HG03558 (cell line): ENCODE data around the gene PTPRK.

Experiments
- ATAC-seq: cut with Tn5 transposase; IDR thresholded peaks from one replicate; pipeline ENCODE4 v1.9.1; 2021; ENCODE audit warnings: moderate number of reproducible peaks; ENCODE audit not compliant: unreplicated experiment; ENCODE audit errors: extremely low read depth

The PTPRK gene

DNA sequence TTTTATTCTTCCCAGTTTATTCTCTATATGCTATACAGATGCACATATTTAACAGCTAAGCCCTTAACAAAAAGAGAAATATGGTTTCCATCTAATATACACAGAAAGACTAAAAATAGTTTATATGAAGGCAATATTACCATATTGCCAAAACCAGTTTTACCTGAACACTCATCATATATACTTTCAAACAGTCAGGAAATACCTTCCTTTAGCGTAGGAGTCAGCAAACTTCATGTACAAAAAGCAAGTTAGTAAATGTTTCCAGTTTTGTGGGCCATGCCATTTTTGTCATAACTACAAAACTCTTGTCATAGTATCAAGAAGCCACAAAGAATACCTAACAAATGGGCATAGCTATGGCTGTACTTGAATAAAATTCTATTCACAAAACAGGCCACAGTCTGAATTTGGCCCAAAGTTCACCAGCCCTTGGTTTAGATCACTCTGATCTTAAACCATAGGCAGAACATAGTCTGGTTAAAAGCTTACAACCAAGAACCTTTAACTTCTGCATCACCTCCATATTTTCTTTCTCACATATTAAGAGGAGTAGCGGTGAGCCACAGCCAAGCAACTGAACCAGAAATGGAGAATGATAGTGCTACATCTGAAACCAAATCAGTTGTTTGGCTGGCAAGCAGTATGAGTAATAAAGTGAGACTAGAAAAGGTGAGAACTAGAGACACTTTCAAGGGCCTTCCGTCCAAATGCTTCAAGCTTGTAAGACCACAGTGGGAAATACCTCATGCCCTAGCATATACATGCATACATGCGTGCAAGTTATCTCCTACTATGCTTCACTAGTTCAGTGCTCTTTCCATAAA is 116.6 kb downstream of the PTPRK start:
- no peak for ATAC-seq

- ATAC-seq = no peak
These were observed 119.5 kb downstream of the PTPRK start for GRCh38 chr6:128400875-128401274.

- ATAC-seq = no peak
These were observed 122.4 kb downstream of the PTPRK start for GRCh38 chr6:128397996-128398395.

GRCh38 chr6:128395596-128395995 is 124.8 kb downstream of the PTPRK start:
- ATAC-seq = no peak

DNA sequence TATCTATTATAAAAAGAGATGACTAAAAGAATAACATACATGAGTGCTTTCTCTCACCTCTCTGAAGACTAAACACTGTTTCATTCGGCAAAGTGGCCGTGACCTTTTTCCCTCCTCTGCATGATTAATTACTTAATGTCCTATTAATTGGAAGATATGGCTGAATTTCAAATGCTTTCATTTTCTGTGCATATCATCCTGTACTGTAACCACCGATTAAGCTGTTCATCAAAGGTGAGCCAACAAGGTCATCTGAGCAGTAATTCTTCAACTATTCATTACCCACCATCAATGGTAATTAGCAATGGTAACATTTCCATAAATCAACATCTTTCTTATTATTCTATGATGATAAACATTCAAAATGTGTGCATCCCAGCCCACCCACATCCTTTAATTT is 125.2 kb downstream of the PTPRK start:
- ATAC-seq = no peak

GRCh38 chr6:128394167-128394566 is 126.2 kb downstream of the PTPRK start:
- ATAC-seq = no peak

GRCh38 chr6:128389820-128390534 is 130.4 kb downstream of the PTPRK start:
- no peak for ATAC-seq

- ATAC-seq = no peak
These were observed 132.0 kb downstream of the PTPRK start for GRCh38 chr6:128388380-128388779.

DNA sequence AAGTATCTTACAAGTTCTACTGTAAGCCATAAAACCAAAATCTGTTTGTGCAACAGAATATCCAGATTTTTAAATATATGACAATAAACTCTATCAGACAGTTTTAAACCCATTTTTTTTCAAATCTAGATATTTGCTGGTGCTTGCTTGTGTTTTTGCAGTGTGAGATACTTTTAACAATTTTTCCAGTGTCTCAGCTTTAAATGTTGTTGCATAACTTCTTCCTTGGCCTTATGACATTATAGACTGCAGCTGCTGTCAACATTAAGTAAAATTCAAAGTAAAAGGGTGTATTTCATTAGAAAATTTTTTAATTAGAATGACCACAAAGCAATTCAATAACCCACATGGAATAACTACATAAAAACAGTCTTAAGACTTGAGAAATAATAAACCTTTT is 139.5 kb downstream of the PTPRK start:
- ATAC-seq = no peak

GRCh38 chr6:128379577-128379976 is 140.8 kb downstream of the PTPRK start:
- ATAC-seq = no peak

DNA sequence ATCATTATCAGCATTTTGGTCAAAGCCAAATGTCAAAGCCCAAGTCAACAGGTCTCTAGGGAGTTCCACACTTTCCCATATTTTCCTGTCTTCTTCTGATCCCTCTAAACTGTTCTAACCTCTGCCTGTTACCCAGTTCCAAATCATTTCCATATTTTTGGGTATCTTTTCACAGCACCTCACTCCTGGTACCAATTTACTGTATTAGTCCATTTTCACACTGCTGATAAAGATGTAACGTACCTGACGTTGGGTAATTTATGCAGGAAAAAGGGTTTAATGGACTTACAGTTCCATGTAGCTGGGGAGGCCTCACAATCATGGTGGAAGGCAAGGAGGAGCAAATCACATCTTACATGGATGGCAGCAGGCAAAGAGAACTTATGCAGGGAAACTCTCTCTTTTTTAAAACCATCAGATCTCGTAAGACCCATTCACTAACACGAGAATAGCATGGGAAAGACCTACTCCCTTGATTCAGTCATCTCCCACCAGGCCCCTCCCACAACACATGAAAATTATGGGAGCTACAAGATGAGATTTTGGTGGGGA is 143.4 kb downstream of the PTPRK start:
- ATAC-seq = no peak

DNA sequence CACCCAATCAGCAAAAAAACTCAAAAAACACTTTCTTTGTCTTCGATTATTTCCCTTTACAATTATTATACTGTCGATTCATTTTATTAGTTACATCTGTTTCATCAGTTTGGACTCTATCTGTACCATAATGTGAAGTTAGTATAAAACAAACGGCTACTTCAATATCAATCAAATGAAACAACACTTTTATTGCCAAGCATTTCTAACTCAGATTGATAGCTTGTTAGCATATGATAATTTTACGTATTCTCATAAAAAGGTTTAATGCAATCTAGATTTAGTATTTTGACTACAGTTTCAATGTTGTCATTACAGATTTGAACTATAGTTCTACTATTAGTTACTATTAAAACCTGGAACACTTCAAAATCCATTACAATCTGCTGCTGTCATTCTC is 149.3 kb downstream of the PTPRK start:
- no peak for ATAC-seq

- no peak for ATAC-seq
These were observed 150.3 kb downstream of the PTPRK start for GRCh38 chr6:128370072-128370471.

GRCh38 chr6:128368213-128368944 is 152.0 kb downstream of the PTPRK start:
- ATAC-seq = no peak

DNA sequence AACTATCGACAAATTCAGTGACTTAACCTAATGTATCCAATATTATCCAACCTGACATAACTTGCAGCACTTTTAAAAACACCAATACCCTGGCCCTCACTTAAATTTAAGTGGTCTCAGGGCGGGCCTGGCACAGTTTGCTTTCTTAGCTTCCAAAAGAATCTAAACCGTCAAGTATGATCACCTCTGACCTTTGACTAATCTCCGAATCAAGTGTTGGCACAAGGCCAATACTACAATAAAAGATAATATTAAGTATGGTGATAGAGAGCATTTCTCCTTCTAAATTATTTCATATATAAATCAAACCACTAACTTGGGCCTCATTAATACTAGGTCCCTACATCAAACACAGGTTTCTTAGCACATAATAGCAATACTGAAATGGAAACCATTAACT is 153.0 kb downstream of the PTPRK start:
- no peak for ATAC-seq

DNA sequence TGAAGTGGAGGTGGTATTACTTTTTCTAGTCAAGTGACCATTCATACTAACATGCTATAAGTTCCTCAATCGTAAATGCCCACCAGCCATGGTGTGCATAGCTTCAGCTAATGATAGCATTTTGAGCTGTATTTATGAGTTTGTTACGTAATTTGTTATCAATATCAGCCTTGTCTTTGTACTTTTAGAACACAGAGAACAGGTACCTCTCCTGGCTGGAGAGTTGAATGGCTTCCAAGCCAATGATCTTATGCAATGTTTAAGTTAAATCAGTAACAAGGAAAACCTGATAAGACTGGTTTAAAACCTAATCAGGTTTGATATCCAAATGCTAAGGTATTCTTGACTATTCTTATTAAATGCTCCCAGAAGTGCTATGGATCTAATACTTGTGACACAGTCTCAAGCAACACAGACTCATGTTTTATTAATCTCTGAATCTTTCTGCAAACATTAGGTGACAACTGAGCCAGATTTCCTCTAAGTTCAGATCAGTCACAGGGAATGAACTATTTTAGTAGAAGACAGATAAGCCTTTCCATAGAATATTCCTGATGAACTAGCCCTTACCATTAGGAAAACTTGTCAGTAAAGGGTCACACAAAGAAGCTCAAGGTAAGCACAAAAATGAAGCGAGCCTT is 154.8 kb downstream of the PTPRK start:
- no peak for ATAC-seq

DNA sequence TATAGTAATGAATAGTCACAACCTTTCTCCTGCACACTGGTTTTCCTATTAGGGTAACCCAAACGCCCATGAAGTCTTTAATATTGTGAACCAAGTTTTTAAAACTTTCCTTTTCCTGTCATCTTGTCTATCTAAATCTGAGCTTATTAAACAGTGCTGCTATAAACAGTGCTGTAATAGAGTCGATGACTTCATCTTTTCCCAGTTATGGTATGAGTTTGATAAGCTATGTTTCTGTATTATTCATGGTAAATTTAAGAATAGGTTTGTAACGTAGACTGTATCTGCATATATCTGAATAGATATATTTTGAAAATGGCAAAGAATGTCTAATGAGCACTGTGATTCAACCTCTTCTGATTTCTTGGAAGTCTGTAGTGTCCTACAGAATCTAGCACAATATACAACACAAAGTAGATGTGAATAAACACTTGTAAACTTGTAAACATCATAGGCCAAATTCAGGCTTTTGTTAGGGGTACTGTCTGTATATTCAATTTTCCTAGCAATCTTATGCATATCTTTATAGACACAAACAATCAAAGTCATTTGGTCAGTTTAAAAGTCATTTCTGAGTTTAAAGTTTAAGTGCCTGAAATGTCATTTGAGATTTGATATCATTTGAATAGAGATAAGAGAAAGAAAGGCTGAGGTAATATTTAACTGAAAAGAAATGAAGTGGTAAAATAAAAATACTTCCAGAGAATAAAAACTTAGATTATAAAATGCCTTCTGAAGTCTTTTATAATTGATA is 155.5 kb downstream of the PTPRK start:
- no peak for ATAC-seq

DNA sequence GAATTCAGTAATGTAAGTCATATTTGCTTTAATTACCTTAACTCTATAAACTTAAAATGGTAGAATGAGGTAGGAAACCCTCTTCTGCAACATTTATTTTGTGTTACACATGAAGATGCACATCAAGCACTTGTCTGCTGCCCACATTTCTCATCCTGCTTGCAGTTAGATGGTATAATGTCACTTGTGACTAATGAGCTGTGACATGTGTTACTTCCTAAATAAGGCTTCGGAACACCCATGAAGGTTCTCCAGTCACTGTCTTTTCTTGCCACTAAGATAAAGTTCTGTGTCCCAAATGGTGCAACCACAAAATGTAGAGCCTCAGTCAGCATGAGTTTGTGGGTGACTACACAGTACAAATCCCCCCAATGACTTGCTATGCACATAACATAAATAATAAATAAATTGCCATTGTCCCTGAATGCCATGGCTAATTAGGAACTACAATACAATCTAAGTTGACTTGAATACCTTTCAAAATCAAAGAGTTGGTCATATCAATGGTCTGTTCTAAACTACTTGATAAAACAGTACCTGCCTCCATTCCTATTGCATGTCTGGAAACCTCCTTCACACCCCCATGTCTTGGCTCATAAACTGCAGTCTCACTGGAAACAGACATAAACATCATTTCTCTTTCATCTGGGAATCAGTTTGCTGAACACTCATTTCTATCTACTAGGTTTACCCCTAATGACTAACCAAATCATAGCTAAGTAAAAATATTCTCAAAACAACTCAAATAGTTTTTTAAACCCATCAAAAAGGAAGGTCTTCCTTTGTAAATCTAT is 157.2 kb downstream of the PTPRK start:
- ATAC-seq = no peak

DNA sequence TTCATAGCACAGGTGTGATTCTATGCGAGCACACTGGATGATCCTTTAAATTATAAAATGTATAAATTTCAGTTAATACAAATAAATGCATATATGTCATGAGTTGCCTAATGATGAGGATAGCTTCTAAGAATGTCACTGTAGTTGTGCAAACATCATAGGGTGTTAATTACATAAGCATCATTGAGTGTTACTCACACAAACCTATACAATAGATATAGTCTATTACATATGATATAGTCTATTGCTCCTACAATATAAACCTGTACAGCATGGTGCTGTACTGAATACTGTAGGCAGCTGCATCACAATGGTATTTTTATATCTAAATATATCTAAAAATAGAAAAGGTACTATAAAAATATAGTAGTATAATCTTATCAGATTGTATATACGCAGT is 159.0 kb downstream of the PTPRK start:
- ATAC-seq = no peak
